ENCODE measurements around the gene WBP1.

GRCh38 chr2:74420006-74420405, 38.2 kb upstream of the WBP1 start:
- TF ChIP-seq CTCF (IDR thresholded peaks at IDR 0.05) (no peak), POLR2A (IDR thresholded peaks at IDR 0.05) (no peak)

All from thyroid gland (tissue), 4 donors.